Forelimb muscle (tissue), 1 donor: ENCODE results near the gene TAC4. TPM values are rescaled to one million over a fixed set of nuclear protein-coding genes. Genes with fewer than 3 reads are reported as not detected.

ENCODE experiments used
- DNase-seq: peaks from one replicate; pipeline ENCODE4 v3.0.0-alpha.2; 2013; ENCODE audit warnings: low read depth
- polyA plus RNA-seq: library from polyadenylated mRNA; unstranded; fragments of 120-200 nt; gene quantifications from one replicate; pipeline ENCODE4 v1.2.1, GENCODE V29; 2013; ENCODE audit not compliant: insufficient read length

TAC4 gene
- polyA plus RNA-seq, 1 donor = 1.8 TPM

DNA sequence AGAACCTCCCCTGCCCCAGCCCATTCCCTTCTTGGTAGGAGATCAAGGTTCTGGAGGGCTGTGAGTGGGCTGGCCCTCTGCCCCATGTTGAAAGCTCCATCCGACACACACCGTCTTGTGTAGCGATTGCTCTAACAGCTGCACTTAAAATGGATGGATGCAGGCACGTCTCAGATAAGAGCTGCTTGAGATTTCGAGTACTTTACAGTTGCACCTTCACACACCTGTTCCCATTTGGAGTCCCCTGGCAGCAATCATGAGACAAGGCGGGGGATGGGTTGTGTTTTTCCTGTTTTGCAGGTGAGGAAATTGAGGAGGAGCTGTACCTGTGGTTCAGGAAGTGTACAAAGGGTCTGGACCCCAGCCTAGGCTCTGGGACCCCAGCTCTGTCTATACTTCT, 25.6 kb upstream of the TAC4 start:
- no peak for DNase-seq

DNA sequence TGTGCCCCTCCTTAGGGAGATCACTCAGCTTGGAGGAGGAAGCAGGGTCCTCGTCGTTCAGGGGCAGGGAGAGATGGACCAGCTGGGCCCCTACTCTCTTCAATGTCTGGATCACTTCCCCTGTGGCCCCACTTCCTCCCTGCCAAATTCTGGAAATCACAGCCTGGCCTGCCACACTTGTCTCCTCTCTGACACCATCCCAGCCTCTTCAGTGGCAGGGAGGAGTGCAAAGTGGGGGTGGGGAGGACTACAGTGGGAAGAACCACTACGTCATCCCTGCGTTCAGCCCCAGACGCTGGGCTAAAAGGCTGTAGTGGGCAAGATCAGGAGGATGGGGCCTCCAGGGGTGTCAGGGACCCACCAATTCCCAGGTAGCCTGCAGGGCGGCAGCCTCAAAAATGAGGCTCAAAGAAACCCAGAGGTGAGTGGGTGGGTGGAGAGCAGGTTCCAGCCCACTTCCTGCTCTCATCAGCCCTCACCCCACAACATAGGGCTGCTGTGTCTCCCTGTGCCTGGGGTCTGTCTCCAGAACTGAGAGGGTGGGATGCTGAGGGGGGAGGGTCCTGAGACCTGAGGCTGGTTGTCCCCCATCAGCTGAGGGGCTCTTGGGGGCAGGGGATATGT, 25.0 kb upstream of the TAC4 start:
- no peak for DNase-seq

DNA sequence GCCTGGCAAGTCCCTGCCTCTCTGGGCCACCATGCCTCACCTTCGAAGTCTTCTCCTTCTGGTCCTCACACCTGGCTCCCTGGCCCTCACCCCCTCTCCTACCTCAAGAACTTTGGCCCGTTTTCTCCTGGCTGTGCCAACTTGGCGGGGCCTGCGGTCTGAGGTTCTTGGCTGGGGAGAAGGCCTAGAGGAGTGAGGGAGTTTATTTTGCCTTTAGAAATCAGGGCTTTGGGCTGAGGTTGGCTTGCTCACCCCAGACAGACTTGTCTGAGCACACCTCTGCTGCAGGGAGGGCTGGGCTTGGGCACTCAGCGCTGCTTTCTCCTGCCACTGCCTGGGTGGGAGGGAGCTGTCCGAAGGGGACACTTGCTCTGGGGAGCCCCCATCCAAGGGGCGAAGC, 23.3 kb upstream of the TAC4 start:
- DNase-seq = no peak

- no peak for DNase-seq
Observed at GRCh38 chr17:49870298-49870697, 22.4 kb upstream of the TAC4 start.

- no peak for DNase-seq
Observed at GRCh38 chr17:49869038-49869374, 21.1 kb upstream of the TAC4 start.

DNA sequence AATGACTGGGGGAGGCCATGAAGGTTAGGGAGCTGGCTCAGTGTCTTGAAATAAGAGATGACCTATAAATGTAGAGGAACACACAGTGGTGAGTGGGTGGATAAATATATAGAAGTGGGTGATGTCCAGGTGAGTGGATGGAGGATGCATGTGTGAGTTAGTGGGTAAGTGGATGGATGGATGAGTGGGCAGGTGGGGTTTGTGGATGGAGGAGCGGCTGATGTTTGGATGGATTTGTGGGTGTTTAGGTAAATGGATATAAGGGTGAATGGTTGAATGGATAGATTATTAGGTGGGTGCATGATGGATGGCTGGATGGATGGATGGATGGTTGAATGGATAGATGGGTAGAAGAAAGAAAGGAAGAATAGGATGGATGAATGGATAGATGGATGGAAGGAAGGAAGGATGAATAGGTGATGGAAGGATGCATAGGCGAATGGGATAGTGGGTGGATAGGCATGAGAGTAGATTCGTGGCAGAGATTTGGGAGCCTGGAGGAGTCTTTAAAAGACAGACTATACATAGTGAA, 19.1 kb upstream of the TAC4 start:
- DNase-seq = no peak

- DNase-seq = no peak
Observed at GRCh38 chr17:49866019-49866380, 18.1 kb upstream of the TAC4 start.

GRCh38 chr17:49862781-49863331, 15.0 kb upstream of the TAC4 start:
- no peak for DNase-seq

DNA sequence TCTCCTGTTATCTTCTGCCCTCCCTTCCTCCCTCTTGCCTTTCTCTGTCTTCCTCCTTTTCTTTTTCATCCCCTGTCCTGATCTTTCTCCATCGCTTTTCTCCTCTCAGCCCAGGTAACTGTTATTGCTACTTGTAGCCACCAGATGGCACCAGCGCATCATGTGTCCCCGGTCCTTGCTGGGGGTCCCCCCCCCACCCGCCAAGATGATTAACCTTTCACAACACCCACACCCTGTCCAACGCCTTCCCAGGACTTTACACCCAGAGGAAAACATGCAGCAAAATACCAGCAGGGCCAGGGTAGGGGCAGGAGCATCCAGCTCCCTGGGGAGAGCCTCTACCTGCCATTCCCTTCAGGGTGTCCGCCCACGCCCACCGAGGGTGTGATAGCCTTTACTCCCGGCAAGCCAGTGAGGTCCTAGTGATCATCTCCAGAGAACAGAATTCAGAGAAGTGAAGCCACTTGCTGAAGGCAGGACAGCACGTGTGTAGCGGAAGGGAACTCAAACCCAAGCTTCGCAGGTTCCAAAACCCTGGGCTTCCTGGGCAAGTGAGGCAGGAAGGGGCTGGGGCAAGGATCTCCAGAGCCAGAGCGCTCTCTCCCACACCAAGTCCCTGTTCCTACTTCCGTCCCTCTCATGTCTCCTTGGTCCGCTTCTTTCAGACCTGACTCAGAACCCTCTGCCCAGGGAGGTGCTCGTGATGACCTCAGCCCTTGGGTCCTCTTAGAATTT, 13.4 kb upstream of the TAC4 start:
- DNase-seq = no peak

- DNase-seq = no peak
Observed at GRCh38 chr17:49859991-49860953, 12.4 kb upstream of the TAC4 start.

DNA sequence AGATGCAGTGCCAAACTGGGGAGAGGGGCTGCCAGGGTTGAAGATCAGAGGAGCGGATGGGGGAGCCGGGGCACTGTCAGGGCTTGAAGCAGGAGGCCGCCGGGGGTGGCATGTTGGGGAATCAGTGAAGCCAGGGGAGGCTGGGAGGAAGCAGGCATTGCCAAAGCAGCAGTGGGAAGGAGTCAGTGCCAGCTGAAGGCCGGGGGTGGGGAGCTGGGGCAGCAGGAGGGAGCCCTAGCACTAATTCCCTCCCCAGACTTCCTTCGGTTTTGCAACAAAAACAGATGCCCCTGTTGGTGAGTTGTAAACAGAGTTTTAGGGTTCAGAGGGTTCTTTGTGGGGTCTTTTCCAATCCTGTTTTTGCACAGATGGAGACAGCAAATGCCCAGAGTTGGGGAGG, 10.9 kb upstream of the TAC4 start:
- DNase-seq = no peak

GRCh38 chr17:49854126-49854525, 6.3 kb upstream of the TAC4 start:
- no peak for DNase-seq

GRCh38 chr17:49853470-49854015, 5.7 kb upstream of the TAC4 start:
- no peak for DNase-seq

- no peak for DNase-seq
Observed at GRCh38 chr17:49851387-49852291, 3.8 kb upstream of the TAC4 start.

- DNase-seq = no peak
Observed at GRCh38 chr17:49850772-49851386, 3.0 kb upstream of the TAC4 start.

- no peak for DNase-seq
Observed at GRCh38 chr17:49850218-49850610, 2.3 kb upstream of the TAC4 start.

DNA sequence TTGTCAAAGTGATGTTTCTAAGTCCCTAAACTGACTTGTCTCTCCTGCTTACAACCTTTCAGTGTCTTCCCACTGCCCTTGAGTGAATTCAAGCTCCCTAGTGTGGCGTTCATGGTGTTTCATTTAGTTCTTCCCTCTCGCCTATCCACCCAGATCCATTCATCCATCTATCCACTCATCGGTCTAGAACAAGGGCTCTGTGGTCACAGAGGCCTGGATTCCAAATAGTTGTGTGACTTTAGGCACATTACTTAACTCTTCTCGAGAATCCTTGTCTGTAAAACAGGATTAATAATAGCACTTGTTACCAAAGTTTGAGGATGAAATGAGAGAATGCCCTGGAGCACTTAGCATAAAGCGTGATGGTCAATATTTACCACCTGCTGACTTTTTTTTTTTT, 870 bp upstream of the TAC4 start:
- no peak for DNase-seq

- DNase-seq = no peak
Observed at GRCh38 chr17:49846938-49847712, 744 bp downstream of the TAC4 start.

DNA sequence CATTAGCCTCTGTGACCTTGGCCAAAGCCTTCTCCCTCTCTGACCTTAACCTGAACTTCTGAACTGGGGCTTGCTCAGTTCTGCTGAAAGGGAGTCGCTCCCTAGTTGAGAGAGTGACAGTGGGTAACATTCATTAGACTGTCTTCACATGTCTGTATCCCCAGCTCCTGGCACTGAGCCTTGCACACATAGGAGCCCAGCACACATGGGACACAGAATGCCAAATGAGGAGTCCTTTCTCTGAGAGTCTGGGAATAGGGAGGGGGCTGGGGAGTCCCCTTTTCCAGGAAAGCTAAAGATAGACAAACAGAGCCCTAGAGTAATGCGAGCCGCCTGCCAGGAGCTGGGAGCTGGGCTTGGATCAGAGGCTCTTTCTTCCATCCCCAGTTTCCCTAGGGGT, 2.5 kb downstream of the TAC4 start:
- DNase-seq = no peak
